ENCODE data around the gene ZNF541.
A peak's percentile ranks its signal among the peaks of the same experiment; 100 is the strongest.
"Not testable (repeated sequence)": the region's sequence is repeated elsewhere in the genome, so short reads cannot be mapped to it uniquely, and the experiment has no call there.

Gene ZNF541

GRCh38 chr19:47601180-47601904, 28.4 kb upstream of the ZNF541 start:
- no peak overlapping the region for H3K4me3 ChIP-seq (ENCODE audit: low read depth, low read length)

GRCh38 chr19:47600246-47601179, 27.6 kb upstream of the ZNF541 start:
- peak overlapping the region; percentile 56 for H3K4me3 ChIP-seq (ENCODE audit: low read depth, low read length)

- H3K4me3 ChIP-seq (ENCODE audit: low read depth, low read length): peak overlapping the region; percentile 56
Observed at GRCh38 chr19:47599671-47600245, 26.8 kb upstream of the ZNF541 start.

- H3K4me3 ChIP-seq (ENCODE audit: low read depth, low read length): peak overlapping the region; percentile 30
Observed at GRCh38 chr19:47598407-47599349, 25.7 kb upstream of the ZNF541 start.

- H3K4me3 ChIP-seq (ENCODE audit: low read depth, low read length): no peak overlapping the region
Observed at GRCh38 chr19:47595944-47596343, 23.0 kb upstream of the ZNF541 start.

- H3K4me3 ChIP-seq (ENCODE audit: low read depth, low read length): no peak overlapping the region
Observed at GRCh38 chr19:47593860-47594259, 20.9 kb upstream of the ZNF541 start.

GRCh38 chr19:47589824-47590223, 16.9 kb upstream of the ZNF541 start:
- no peak overlapping the region for H3K4me3 ChIP-seq (ENCODE audit: low read depth, low read length)

- no peak overlapping the region for H3K4me3 ChIP-seq (ENCODE audit: low read depth, low read length)
Observed at GRCh38 chr19:47587295-47587694, 14.3 kb upstream of the ZNF541 start.

GRCh38 chr19:47583161-47583560, 10.2 kb upstream of the ZNF541 start:
- H3K4me3 ChIP-seq (ENCODE audit: low read depth, low read length): not testable (repeated sequence)

- H3K4me3 ChIP-seq (ENCODE audit: low read depth, low read length): no peak overlapping the region
Observed at GRCh38 chr19:47582320-47582909, 9.5 kb upstream of the ZNF541 start.

- H3K4me3 ChIP-seq (ENCODE audit: low read depth, low read length): no peak overlapping the region
Observed at GRCh38 chr19:47581605-47582319, 8.8 kb upstream of the ZNF541 start.

- H3K4me3 ChIP-seq (ENCODE audit: low read depth, low read length): no peak overlapping the region
Observed at GRCh38 chr19:47580397-47580796, 7.4 kb upstream of the ZNF541 start.

GRCh38 chr19:47572635-47573034, 313 bp downstream of the ZNF541 start:
- H3K4me3 ChIP-seq (ENCODE audit: low read depth, low read length): no peak overlapping the region

GRCh38 chr19:47569331-47569730, 3.6 kb downstream of the ZNF541 start:
- H3K4me3 ChIP-seq (ENCODE audit: low read depth, low read length): no peak overlapping the region

- no peak overlapping the region for H3K4me3 ChIP-seq (ENCODE audit: low read depth, low read length)
Observed at GRCh38 chr19:47564081-47564480, 8.9 kb downstream of the ZNF541 start.

- H3K4me3 ChIP-seq (ENCODE audit: low read depth, low read length): no peak overlapping the region
Observed at GRCh38 chr19:47561440-47562057, 11.4 kb downstream of the ZNF541 start.

- H3K4me3 ChIP-seq (ENCODE audit: low read depth, low read length): no peak overlapping the region
Observed at GRCh38 chr19:47560999-47561398, 11.9 kb downstream of the ZNF541 start.

GRCh38 chr19:47550129-47550528, 22.8 kb downstream of the ZNF541 start:
- no peak overlapping the region for H3K4me3 ChIP-seq (ENCODE audit: low read depth, low read length)

- H3K4me3 ChIP-seq (ENCODE audit: low read depth, low read length): no peak overlapping the region
Observed at GRCh38 chr19:47549261-47549862, 23.6 kb downstream of the ZNF541 start.

All from iPS-11a (cell line).